Neural cell (in vitro differentiated cells): ENCODE results near the gene LRRC74A. TPM values are rescaled to one million over a fixed set of nuclear protein-coding genes. Genes with fewer than 3 reads are reported as not detected.

Source experiments
- H2AFZ ChIP-seq: fragments of 200-600, 300-800 bp; sonication (generic), shearing (Covaris generic); 2 replicates; pipeline ENCODE4 v1.6.0; 2014; ENCODE audit warnings: low read depth, mild to moderate bottlenecking, antibody characterized with exemption, low read length, moderate library complexity
- H3F3A ChIP-seq: fragments of 200-600 bp; shearing (Covaris generic); 2 replicates; pipeline ENCODE4 v1.6.1; 2016; ENCODE audit warnings: mild to moderate bottlenecking, moderate library complexity, mixed read lengths, antibody characterized with exemption, low read length; ENCODE audit not compliant: insufficient read depth, poor library complexity, severe bottlenecking
- H3K27ac ChIP-seq: fragments of 200-600, 300-800 bp; sonication (generic), shearing (Covaris generic); 2 replicates; pipeline ENCODE4 v1.5.1; 2014; ENCODE audit warnings: mild to moderate bottlenecking, low read length, moderate library complexity
- H3K27me3 ChIP-seq: fragments of 300-800, 200-600 bp; sonication (generic), shearing (Covaris generic); 2 replicates; pipeline ENCODE4 v1.6.0; 2014; ENCODE audit warnings: mild to moderate bottlenecking, low read depth, low read length, moderate library complexity; ENCODE audit not compliant: insufficient read depth
- H3K36me3 ChIP-seq: fragments of 300-800, 200-600 bp; sonication (generic), shearing (Covaris generic); 2 replicates; pipeline ENCODE4 v1.5.1; 2014; ENCODE audit warnings: mild to moderate bottlenecking, antibody characterized with exemption, low read length, moderate library complexity; ENCODE audit not compliant: insufficient read depth
- H3K4me2 ChIP-seq: fragments of 300-800, 200-600 bp; sonication (generic), shearing (Covaris generic); 2 replicates; pipeline ENCODE4 v1.6.0; 2014; ENCODE audit warnings: mild to moderate bottlenecking, low read length
- H3K4me3 ChIP-seq: fragments of 300-800, 200-600 bp; sonication (generic), shearing (Covaris generic); 2 replicates; pipeline ENCODE4 v1.5.1; 2014; ENCODE audit warnings: mild to moderate bottlenecking, low read length, moderate library complexity
- H3K79me2 ChIP-seq: fragments of 200-600 bp; shearing (Covaris generic); replicated peaks from 2 replicates; pipeline ENCODE4 v1.6.0; 2014; ENCODE audit warnings: mild to moderate bottlenecking, low read length, moderate library complexity; ENCODE audit not compliant: insufficient read depth
- H3K9ac ChIP-seq: fragments of 300-800, 200-600 bp; sonication (generic), shearing (Covaris generic); 2 replicates; pipeline ENCODE4 v1.6.1; 2016; ENCODE audit warnings: mild to moderate bottlenecking, low read length, mixed read lengths
- H3K9me2 ChIP-seq: fragments of 200-600 bp; shearing (Covaris generic); 2 replicates; pipeline ENCODE4 v1.6.1; 2016; ENCODE audit warnings: mild to moderate bottlenecking, low read length, mixed read lengths; ENCODE audit not compliant: insufficient read depth
- H3K9me3 ChIP-seq: fragments of 200-600, 300-800 bp; sonication (generic), shearing (Covaris generic); 2 replicates; pipeline ENCODE4 v1.6.1; 2016; ENCODE audit warnings: mild to moderate bottlenecking, mixed run types, low read length, moderate library complexity, mixed read lengths
- H4K20me1 ChIP-seq: fragments of 200-600 bp; shearing (Covaris generic); 2 replicates; pipeline ENCODE4 v1.6.1; 2016; ENCODE audit warnings: mild to moderate bottlenecking, mixed run types; ENCODE audit not compliant: insufficient read depth
- CTCF ChIP-seq: fragments of 450-650 bp; IDR thresholded peaks from 2 replicates; pipeline ENCODE4 v1.5.1; 2014; ENCODE audit warnings: antibody characterized with exemption, mild to moderate bottlenecking, moderate library complexity; ENCODE audit not compliant: poor library complexity, severe bottlenecking
- EP300 ChIP-seq: fragments of 450-650 bp; conservative IDR thresholded peaks from 2 replicates; pipeline ENCODE4 v1.6.1; 2014; ENCODE audit warnings: antibody characterized with exemption, mild to moderate bottlenecking, moderate library complexity; ENCODE audit not compliant: poor library complexity, severe bottlenecking
- EZH2 ChIP-seq: fragments of 200-600, 300-800 bp; shearing (Covaris generic), sonication (generic); IDR thresholded peaks from 2 replicates; pipeline ENCODE4 v1.6.1; 2014; ENCODE audit warnings: antibody characterized with exemption, low read length, borderline replicate concordance, mild to moderate bottlenecking; ENCODE audit not compliant: insufficient read depth, poor library complexity, severe bottlenecking
- MXI1 ChIP-seq: fragments of 450-650 bp; conservative IDR thresholded peaks from 2 replicates; pipeline ENCODE4 v1.6.1; 2014; ENCODE audit warnings: antibody characterized with exemption, mild to moderate bottlenecking; ENCODE audit not compliant: poor library complexity, severe bottlenecking
- POLR2AphosphoS5 ChIP-seq: IDR thresholded peaks from 2 replicates; pipeline ENCODE4 v1.6.1; 2012
- RAD21 ChIP-seq: fragments of 450-650 bp; conservative IDR thresholded peaks from 2 replicates; pipeline ENCODE4 v1.6.1; 2014; ENCODE audit warnings: antibody characterized with exemption, mild to moderate bottlenecking, moderate library complexity
- REST ChIP-seq: IDR thresholded peaks from 2 replicates; pipeline ENCODE4 v1.6.1; 2012; ENCODE audit warnings: borderline replicate concordance
- SMC3 ChIP-seq: fragments of 450-650 bp; conservative IDR thresholded peaks from 2 replicates; pipeline ENCODE4 v1.6.1; 2014; ENCODE audit warnings: antibody characterized with exemption, mild to moderate bottlenecking, moderate library complexity; ENCODE audit not compliant: poor library complexity
- TAF1 ChIP-seq: IDR thresholded peaks from 2 replicates; pipeline ENCODE4 v1.6.1; 2012; ENCODE audit warnings: low read depth
- polyA plus RNA-seq: library from polyadenylated mRNA; depleted of rRNA; stranded (reverse); fragments of >200 nt; gene quantifications from 2 replicates; pipeline ENCODE4 v1.2.3, GENCODE V29; 2014

LRRC74A gene
- polyA plus RNA-seq, 1 donor from 2014 or later = not detected

GRCh38 chr14:76784881-76785280, 41.3 kb upstream of the LRRC74A start:
- Histone ChIP-seq H3K9me3 (no peaks in the 10 kb centered on the region), H3K27me3 (no peaks in the 10 kb centered on the region), H4K20me1 (no peaks in the 10 kb centered on the region), H3K36me3 (no peaks in the 10 kb centered on the region), H3K27ac (no peak overlapping the region), H3K9me2 (no peaks in the 10 kb centered on the region), H3K4me2 (no peak overlapping the region), H3F3A (no peaks in the 10 kb centered on the region), H3K79me2 (no peaks in the 10 kb centered on the region), H3K4me3 (no peak overlapping the region), H2AFZ (no peak overlapping the region), H3K9ac (no peak overlapping the region)
- no peak for TF ChIP-seq EZH2
- peak; percentile 43 for TF ChIP-seq CTCF

GRCh38 chr14:76786601-76787000, 39.6 kb upstream of the LRRC74A start:
- Histone ChIP-seq H3K9ac (no peak overlapping the region), H3K27ac (no peak overlapping the region)

GRCh38 chr14:76792422-76792821, 33.8 kb upstream of the LRRC74A start:
- no peak overlapping the region for H3K27ac ChIP-seq
- H3K9me3 ChIP-seq = no peaks in the 10 kb centered on the region
- H2AFZ ChIP-seq = no peak overlapping the region
- peaks cover 16% of the 10 kb centered on the region for H3K36me3 ChIP-seq
- H3K9me2 ChIP-seq = no peaks in the 10 kb centered on the region
- no peak overlapping the region for H3K9ac ChIP-seq
- H3K4me3 ChIP-seq = no peak overlapping the region
- H3K27me3 ChIP-seq = no peaks in the 10 kb centered on the region
- H3F3A ChIP-seq = no peaks in the 10 kb centered on the region
- H4K20me1 ChIP-seq = no peaks in the 10 kb centered on the region
- no peaks in the 10 kb centered on the region for H3K79me2 ChIP-seq
- TF ChIP-seq POLR2AphosphoS5 = no peak
- no peak for TF ChIP-seq REST
- TF ChIP-seq MXI1 = no peak
- TF ChIP-seq TAF1 = no peak
- TF ChIP-seq RAD21 = no peak
- no peak for TF ChIP-seq EP300
- TF ChIP-seq SMC3 = no peak
- TF ChIP-seq EZH2 = no peak
- no peak for TF ChIP-seq CTCF
- no peak overlapping the region for H3K4me2 ChIP-seq

More at GRCh38 chr14:76786601-76787000, 39.6 kb upstream of the LRRC74A start:
- H3K27me3 ChIP-seq = no peaks in the 10 kb centered on the region
- H3K4me3 ChIP-seq = no peak overlapping the region
- TF ChIP-seq SMC3 (no peak), EP300 (no peak), MXI1 (no peak), RAD21 (no peak)
- no peaks in the 10 kb centered on the region for H4K20me1 ChIP-seq
- no peak overlapping the region for H3K4me2 ChIP-seq
- H3K9me3 ChIP-seq = no peaks in the 10 kb centered on the region
- H3K36me3 ChIP-seq = peaks cover 11% of the 10 kb centered on the region
- no peaks in the 10 kb centered on the region for H3K79me2 ChIP-seq
- H3K9me2 ChIP-seq = no peaks in the 10 kb centered on the region
- no peaks in the 10 kb centered on the region for H3F3A ChIP-seq
- no peak overlapping the region for H2AFZ ChIP-seq
